Heart left ventricle (tissue), 16 donors: Measurements from ENCODE around the gene DYSF. TPM values are rescaled to one million over a fixed set of nuclear protein-coding genes. Genes with fewer than 3 reads are reported as not detected.

ENCODE experiments used
- ATAC-seq, 4 donors: fragments of 200-7000 bp; cut with Tn5 transposase; one replicate each; pipeline ENCODE4 v1.9.1; 2020 to 2022; ENCODE audit warnings: moderate library complexity in 4 of 4, mild to moderate bottlenecking in 3 of 4, moderate number of reproducible peaks in 1 of 4
- DNase-seq, 5 donors: peaks; one replicate each; pipeline ENCODE4 v3.0.0-alpha.2; 2020
- H3K27ac ChIP-seq, 12 donors: fragments of 200-600 bp; sonication (generic) in 4 of 12; one replicate each; pipeline versions ENCODE4 v1.5.0 to v1.8.0; 2016 to 2022; ENCODE audit warnings: mild to moderate bottlenecking in 2 of 12
- H3K27me3 ChIP-seq, 9 donors: fragments of 200-600 bp; sonication (generic) in 2 of 9; one replicate each; pipeline versions ENCODE4 v1.5.1 to v1.8.0; 2016 to 2022; ENCODE audit warnings: mild to moderate bottlenecking in 3 of 9
- H3K36me3 ChIP-seq, 9 donors: fragments of 200-600 bp; sonication (generic) in 2 of 9; one replicate each; pipeline versions ENCODE4 v1.5.0 to v1.8.0; 2018 to 2022; ENCODE audit warnings: mild to moderate bottlenecking in 2 of 9
- H3K4me1 ChIP-seq, 12 donors: fragments of 200-600 bp; sonication (generic) in 4 of 12; one replicate each; pipeline versions ENCODE4 v1.5.0 to v1.8.0; 2016 to 2022; ENCODE audit warnings: mild to moderate bottlenecking in 3 of 12
- H3K4me3 ChIP-seq, 12 donors: fragments of 200-600 bp; sonication (generic) in 4 of 12; one replicate each; pipeline versions ENCODE4 v1.5.0 to v1.8.0; 2017 to 2022; ENCODE audit warnings: mild to moderate bottlenecking in 9 of 12, moderate library complexity in 4 of 12
- H3K9me3 ChIP-seq, 12 donors: fragments of 200-600 bp; sonication (generic) in 4 of 12; one replicate each; pipeline versions ENCODE4 v1.5.0 to v1.8.0; 2016 to 2022; ENCODE audit warnings: mild to moderate bottlenecking in 1 of 12
- POLR2A ChIP-seq, 2 donors: fragments of 450-650 bp; IDR thresholded peaks; one replicate each; pipeline ENCODE4 v1.6.1; 2017; ENCODE audit warnings: antibody characterized with exemption in 2 of 2, mild to moderate bottlenecking in 2 of 2, moderate library complexity in 2 of 2
- WGBS, 4 donors: extraction: QIAGEN DNeasy Blood & Tissue Kit in 2 of 4; methylation state at CpG; one replicate each; pipeline versions ENCODE4 v1.1.5 to v1.1.7; 2013 to 2018; 5-methylcytosine and 5-hydroxymethylcytosine counted together
- intact Hi-C, 10 donors: fragments of 100-400 bp; cut with DNase I; formaldehyde crosslinking; loops; one replicate each; pipeline versions ENCODE4 v1.11.1 to v1.14.2; 2022
- polyA plus RNA-seq, 2 donors: library from polyadenylated mRNA; stranded (reverse); fragments of 200-250 nt; gene quantifications; one replicate each; pipeline ENCODE4 v1.2.3, GENCODE V29; 2013
- total RNA-seq, 9 donors: library from RNA; depleted of rRNA in 2 of 9; stranded (reverse); fragments of >200 nt in 2 of 9; fragmentation: NEBNext Ultra II Directional in 3 of 9; extraction: Animal tissue kit (Norgen Biotek cat#: 25700) in 3 of 9; gene quantifications; one replicate each; pipeline versions ENCODE4 v1.1.0 to v1.2.4, GENCODE V29; 2016 to 2023
- TF ChIP-seq, protein P1 (sequence below), 12 donors: fragments of 200-600 bp; sonication (generic) in 4 of 12; IDR thresholded peaks; one replicate each; pipeline versions ENCODE4 v1.5.0 to v1.8.0; 2018 to 2022; ENCODE audit warnings: antibody characterized with exemption in 12 of 12, mild to moderate bottlenecking in 5 of 12
- donor health status: ischemic (EF 13 %, LVEDD 7.1; RV severe dilation, severe dysfunction).
- donor health status: healthy with polysubstance abuse.
- donor health status: DM: no; HTN: yes; CAD: no.
- donor health status: DM: no; HTN: no; CAD: no.
- donor health status: ischemic (EF 25% LVEDD 6.9; RV normal size, moderate dysfunction).
- donor health status: ischemic (EF 25% LVEDD 5.7; RV mildly dilated, moderate dysfunction).
- donor health status: healthy.
- donor health status: DM: yes; HTN: yes; CAD: no.
- donor health status: ischemic (EF 35%, LVEDD 5.7; RV mildly dilated, moderate dysfunction).
- donor health status: nonischemic (EF 11% LVEDD 7.7; RV severe dilation, severe dysfunction).
- donor health status: DM: yes; HTN: yes; CAD: no.
- donor health status: PGD.
- donor health status: ischemic (EF 29% LVEDD 5.4; RV normal size, mild dysfunction).
- donor health status: nonischemic (EF 23%, LVEDD 6.1; RV moderate dilation, normal function).

DYSF gene
- total and polyA plus RNA-seq, 11 donors = 25.5 to 99.9 (median 78.6) TPM

DNA sequence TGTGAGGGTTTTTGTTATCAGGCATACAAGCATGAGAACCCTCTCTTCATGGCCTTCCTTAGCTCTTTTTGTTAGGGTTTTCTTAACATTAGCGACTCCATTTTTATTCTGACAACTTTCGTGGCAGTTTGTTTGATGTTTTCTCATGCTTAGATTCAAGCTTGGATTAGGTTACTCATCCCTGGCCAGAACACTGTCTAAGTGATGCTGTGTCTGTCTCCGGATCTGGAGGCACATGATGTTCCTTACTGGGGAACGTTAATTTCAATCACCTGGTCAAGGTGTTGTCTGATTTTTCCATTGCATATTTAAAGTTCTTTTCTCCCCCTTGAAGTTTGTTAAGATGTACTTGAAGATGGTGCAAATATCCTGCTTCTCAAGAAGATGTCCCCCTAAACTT is 40.7 kb downstream of the DYSF start:
- Histone ChIP-seq H3K27me3 (no peaks in the 10 kb centered on the region), H3K36me3 (peaks cover 0 to 20% (median 7%) of the 10 kb centered on the region in 9 donors), H3K27ac (no peak overlapping the region), H3K4me3 (no peak overlapping the region), H3K9me3 (no peaks in the 10 kb centered on the region), H3K4me1 (peaks cover 2 to 33% (median 21%) of the 10 kb centered on the region in 12 donors)
- TF ChIP-seq, protein P1, sequence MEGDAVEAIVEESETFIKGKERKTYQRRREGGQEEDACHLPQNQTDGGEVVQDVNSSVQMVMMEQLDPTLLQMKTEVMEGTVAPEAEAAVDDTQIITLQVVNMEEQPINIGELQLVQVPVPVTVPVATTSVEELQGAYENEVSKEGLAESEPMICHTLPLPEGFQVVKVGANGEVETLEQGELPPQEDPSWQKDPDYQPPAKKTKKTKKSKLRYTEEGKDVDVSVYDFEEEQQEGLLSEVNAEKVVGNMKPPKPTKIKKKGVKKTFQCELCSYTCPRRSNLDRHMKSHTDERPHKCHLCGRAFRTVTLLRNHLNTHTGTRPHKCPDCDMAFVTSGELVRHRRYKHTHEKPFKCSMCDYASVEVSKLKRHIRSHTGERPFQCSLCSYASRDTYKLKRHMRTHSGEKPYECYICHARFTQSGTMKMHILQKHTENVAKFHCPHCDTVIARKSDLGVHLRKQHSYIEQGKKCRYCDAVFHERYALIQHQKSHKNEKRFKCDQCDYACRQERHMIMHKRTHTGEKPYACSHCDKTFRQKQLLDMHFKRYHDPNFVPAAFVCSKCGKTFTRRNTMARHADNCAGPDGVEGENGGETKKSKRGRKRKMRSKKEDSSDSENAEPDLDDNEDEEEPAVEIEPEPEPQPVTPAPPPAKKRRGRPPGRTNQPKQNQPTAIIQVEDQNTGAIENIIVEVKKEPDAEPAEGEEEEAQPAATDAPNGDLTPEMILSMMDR (IDR thresholded peaks at IDR 0.05) = no peak
- no peak for TF ChIP-seq POLR2A (IDR thresholded peaks at IDR 0.05)
- DNase-seq (no peak), ATAC-seq (no peak)
- intact Hi-C loops = no loop called here
- WGBS, 4 donors = 92 to 96% (median 95%) methylated on average over 4 of the region's 4 CpGs

DNA sequence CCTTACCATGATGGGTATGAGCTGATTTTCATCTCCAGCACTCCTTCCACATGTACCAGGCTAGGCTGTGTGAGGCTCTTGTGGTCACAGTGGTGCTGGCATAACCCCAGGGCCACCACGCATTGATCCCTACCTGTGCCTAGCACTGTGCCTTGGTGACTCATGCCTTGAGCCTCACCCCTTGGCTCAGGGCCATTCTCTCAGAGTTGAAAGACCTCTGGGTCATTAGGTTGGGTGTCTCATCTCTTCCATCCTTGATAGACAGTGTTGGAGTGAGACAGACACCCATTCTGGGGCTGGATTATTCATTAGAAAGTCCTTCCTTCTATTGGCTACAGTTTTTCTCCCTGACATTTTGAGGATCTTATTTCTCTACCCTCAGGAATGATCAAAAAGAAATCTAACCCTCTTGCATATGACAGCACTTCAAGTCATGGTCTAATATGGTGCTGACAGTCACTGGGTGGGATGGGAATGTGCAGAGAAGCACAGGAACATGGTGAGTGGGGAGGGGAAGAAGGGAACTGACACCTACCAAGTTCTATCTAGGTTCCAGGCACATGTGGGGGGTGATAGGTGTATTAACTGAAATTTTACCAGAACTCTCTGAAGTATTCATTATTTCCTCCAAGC is 41.3 kb downstream of the DYSF start:
- Histone ChIP-seq H3K4me3 (no peak overlapping the region), H3K36me3 (peaks cover 0 to 20% (median 7%) of the 10 kb centered on the region in 9 donors), H3K27me3 (no peaks in the 10 kb centered on the region), H3K27ac (no peak overlapping the region), H3K4me1 (peaks cover 3 to 38% (median 26%) of the 10 kb centered on the region in 12 donors), H3K9me3 (no peaks in the 10 kb centered on the region)
- TF ChIP-seq POLR2A (IDR thresholded peaks at IDR 0.05) = no peak
- TF ChIP-seq, protein P1 (IDR thresholded peaks at IDR 0.05) = no peak
- intact Hi-C loops = no loop called here
- WGBS, 4 donors = 80 to 100% (median 85%) methylated on average over 1 of the region's 1 CpG
- DNase-seq (no peak), ATAC-seq (no peak)

DNA sequence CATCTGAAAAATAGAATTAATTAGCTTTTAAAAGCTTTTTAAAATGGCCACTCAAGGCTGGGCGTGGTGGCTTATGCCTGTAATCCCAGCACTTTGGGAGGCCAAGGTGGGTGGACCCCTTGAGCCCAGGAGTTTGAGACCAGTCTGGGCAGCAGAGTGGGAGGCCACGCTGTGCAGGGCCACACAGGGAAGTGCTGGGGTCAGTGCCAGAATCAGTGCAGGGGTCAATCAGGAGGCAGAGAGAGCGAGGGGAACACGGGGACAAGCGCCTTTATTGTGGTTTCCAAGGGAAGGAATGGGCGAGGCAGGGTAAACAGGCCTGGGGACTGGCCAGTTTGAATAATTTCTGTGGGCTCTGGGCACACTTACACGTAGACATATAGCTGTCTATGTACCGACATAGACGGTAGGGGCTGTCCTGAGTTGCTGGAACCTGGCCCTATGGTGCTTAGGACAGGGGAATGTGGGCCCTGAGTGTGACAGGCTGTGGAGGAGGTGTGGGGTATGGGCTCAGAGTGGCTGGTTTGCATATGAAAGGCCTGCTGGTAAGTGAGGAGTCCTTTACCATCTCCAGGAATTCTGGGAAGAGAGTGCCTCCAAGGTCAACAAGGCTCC is 42.9 kb downstream of the DYSF start:
- Histone ChIP-seq H3K4me1 (peaks cover 8 to 54% (median 41%) of the 10 kb centered on the region in 12 donors), H3K27me3 (no peaks in the 10 kb centered on the region), H3K36me3 (peaks cover 0 to 15% (median 0%) of the 10 kb centered on the region in 9 donors), H3K4me3 (no peak overlapping the region), H3K9me3 (no peaks in the 10 kb centered on the region), H3K27ac (peak overlapping the region in 10 of 12 donors; percentile 20 to 50 (median 36))
- 56 to 60% (median 58%) methylated on average over 9 of the region's 9 CpGs for WGBS, 4 donors
- DNase-seq = no peak
- intact Hi-C loops = no loop called here
- TF ChIP-seq POLR2A (IDR thresholded peaks at IDR 0.05) = no peak
- TF ChIP-seq, protein P1 (IDR thresholded peaks at IDR 0.05) = no peak
- peak in 3 of 4 donors; percentile 34 to 57 (median 46) for ATAC-seq

DNA sequence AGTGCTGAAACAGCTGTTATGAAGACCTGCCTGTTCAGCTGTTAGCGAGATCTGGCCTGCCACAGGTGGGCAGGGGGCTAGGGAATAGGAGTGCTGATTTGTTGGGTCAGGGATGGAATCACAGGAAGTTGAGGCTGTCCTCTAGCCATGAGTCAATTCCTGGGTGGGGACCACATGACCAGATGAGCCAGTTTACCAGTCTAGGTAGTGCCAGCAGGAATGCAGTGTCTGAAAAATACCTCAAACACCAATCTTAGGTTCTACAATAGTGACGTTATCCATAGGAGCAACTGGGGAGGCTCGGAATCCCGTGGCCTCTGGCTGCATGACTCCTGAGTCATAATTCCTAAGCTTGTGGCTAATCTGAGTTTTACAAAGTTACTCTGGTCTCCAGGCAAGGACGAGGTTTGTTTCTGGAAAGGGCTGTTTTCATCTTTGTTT is 44.9 kb downstream of the DYSF start:
- ATAC-seq (no peak), DNase-seq (no peak)
- Histone ChIP-seq H3K9me3 (no peaks in the 10 kb centered on the region), H3K27ac (peak overlapping the region in 11 of 12 donors; percentile 23 to 92 (median 63)), H3K4me3 (no peak overlapping the region), H3K27me3 (no peaks in the 10 kb centered on the region), H3K36me3 (peaks cover 0 to 15% (median 0%) of the 10 kb centered on the region in 9 donors), H3K4me1 (peaks cover 19 to 68% (median 53%) of the 10 kb centered on the region in 12 donors)
- intact Hi-C loops = no loop called here
- WGBS, 4 donors = 59 to 77% (median 62%) methylated on average over 5 of the region's 5 CpGs
- TF ChIP-seq, protein P1 (IDR thresholded peaks at IDR 0.05) = no peak
- TF ChIP-seq POLR2A (IDR thresholded peaks at IDR 0.05) = no peak
